GM18499 (cell line): Measurements from ENCODE around the gene GNB3.
A peak's percentile ranks its signal among the peaks of the same experiment; 100 is the strongest.

ENCODE experiments used
- ATAC-seq: cut with Tn5 transposase; IDR thresholded peaks from one replicate; pipeline ENCODE4 v1.9.1; 2021; ENCODE audit warnings: moderate number of reproducible peaks; ENCODE audit not compliant: insufficient read depth, unreplicated experiment

The GNB3 gene

DNA sequence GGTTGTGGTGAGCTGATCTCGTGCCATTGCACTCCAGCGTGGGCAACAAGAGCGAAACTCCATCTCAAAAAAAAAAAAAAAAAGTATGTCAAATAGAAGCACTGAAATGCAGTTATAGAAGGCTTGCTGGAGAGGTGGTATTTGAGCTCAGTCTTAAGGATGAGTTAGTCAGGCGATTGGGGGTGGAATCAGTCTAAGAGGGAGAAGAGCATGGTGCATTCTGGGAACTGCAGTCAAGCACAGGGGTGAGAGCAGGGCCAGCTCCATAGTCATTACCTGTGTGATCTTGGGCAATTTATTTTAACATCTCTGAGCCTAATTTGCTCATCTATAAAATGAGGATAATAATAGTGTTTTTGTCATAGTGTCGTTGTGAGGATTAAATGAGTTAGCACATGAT is 5.9 kb upstream of the GNB3 start:
- no peak for ATAC-seq

GRCh38 chr12:6836851-6837250 is 3.9 kb upstream of the GNB3 start:
- no peak for ATAC-seq

GRCh38 chr12:6837370-6838060 is 3.2 kb upstream of the GNB3 start:
- ATAC-seq, result no peak

GRCh38 chr12:6838854-6839253 is 1.9 kb upstream of the GNB3 start:
- ATAC-seq, result no peak

DNA sequence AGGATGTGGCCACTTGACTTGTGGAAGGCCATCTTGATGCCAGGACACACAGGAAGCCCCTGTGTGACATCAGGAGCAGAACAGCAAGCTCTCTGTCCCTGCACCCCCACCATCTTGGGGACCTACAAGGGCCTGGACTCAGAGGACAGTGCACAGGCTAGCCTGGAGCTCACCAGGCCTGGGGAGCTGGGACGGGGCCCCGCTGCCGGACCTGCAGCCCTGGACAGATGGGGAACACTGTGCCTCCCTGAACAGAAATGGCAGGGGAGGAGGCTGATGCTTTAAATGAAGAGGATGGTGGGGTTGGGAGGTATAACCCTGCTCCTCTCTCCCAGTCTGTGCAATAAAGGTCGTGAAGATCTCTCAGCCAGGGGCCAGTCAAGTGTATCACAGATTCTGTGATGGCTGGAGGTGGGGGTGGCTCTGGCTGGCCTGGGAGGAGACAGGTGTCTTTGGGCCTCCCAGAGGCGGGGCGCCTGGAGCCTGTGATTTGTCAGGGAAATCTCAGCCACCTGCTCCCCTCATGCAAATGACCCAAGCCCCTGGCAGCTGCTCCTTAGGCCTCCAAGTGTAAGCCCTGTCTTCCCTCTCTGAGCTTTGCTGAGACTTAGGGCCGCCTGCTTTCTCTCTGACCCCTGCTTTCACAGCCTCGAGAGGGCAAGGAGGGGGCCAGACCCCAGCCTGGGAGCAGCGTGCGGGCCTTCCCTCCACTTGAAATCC is 1.1 kb upstream of the GNB3 start:
- no peak for ATAC-seq

DNA sequence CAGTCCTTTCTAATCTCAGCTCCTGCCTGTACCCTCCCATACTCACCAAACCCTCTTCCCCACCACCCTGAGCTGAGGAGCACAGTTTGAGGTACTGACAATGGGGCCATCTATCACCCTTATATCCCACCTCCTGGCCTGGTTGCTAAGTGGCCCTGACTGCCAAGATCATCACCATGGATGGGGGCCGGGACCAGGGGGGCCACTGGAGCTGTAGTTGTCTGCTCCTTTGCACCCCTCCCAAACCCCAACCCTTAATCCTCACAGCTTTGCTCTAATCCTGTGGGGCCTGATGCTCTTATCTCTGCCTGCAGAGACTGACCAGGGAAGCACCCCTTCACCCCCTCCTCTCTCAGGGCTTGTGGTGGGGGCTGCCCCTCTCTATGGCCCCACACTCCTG is 395 bp upstream of the GNB3 start:
- ATAC-seq, result no peak

DNA sequence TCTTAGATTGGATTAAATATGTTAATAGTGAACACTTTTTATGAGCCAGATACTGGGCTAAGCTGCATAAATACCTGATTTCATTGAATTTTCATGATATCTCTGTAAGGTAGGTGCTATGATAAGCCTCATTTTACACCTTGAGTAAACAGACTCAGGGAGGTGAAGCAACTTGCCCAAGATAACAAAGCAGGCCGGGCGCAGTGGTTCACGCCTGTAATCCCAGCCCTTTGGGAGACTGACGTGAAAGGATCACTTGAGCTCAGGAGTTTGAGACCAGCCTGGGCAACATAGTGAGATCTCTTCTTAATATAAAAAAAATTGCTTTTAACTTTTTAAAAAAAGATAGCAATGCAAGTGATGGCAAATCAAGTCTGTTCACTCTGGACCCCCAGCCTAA is 1.4 kb downstream of the GNB3 start:
- ATAC-seq, result no peak

DNA sequence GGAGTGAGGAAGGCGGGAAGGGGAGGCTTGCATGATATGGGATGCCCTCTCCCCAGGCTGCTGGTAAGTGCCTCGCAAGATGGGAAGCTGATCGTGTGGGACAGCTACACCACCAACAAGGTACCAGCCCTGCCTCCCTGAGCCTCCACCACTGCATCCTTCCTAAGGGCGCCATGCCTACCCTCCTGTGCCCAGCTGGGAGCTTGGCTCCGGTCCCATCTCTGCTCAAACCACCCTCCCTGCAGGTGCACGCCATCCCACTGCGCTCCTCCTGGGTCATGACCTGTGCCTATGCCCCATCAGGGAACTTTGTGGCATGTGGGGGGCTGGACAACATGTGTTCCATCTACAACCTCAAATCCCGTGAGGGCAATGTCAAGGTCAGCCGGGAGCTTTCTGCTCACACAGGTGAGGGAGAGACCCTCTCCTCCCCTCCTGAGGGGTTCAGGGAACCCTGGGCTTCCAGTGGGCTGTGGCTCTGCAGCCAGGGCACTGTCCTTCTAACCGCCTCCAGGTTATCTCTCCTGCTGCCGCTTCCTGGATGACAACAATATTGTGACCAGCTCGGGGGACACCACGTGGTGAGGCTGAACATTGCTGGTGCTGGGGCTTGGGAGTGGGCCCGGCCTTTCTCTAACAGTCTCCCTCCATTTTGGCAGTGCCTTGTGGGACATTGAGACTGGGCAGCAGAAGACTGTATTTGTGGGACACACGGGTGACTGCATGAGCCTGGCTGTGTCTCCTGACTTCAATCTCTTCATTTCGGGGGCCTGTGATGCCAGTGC is 2.6 kb downstream of the GNB3 start:
- no peak for ATAC-seq

DNA sequence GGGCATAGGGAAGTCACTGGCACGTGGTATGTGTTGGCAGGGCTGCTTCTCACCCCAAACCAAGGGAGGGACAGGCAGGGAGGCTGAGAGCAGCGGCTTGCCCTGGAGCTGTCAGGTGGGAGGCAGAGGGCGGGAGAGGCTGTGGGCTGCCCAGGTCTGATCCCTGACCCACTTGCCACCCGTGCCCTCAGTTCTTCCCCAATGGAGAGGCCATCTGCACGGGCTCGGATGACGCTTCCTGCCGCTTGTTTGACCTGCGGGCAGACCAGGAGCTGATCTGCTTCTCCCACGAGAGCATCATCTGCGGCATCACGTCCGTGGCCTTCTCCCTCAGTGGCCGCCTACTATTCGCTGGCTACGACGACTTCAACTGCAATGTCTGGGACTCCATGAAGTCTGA is 4.7 kb downstream of the GNB3 start:
- ATAC-seq, result no peak

DNA sequence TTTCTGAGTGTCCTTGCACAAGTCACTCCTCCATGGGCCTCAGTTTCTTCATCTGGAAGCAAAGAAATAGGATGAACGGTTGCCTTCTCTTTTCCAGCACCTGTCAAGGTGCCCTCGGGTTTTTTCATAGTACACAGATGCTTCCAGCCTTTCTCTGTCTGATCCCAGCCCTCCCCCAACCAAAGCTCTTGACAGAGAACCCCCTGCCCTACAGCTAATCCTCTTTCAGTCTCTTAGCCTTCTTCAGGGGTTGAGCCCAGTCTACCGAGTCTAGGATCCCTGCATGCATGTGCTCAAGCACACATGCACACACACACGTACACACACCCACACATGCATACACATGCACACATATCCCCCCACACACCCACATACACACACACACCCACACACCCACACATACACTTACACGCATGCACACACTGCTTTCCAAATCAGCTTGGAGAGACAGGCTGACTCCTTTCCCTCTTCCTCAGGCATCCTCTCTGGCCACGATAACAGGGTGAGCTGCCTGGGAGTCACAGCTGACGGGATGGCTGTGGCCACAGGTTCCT is 5.7 kb downstream of the GNB3 start:
- ATAC-seq, result no peak

- no peak for ATAC-seq
Observed at GRCh38 chr12:6847676-6848075, 7.0 kb downstream of the GNB3 start.

- ATAC-seq, result no peak
Observed at GRCh38 chr12:6849427-6849826, 8.7 kb downstream of the GNB3 start.

- ATAC-seq, result no peak
Observed at GRCh38 chr12:6849976-6850560, 9.3 kb downstream of the GNB3 start.

- ATAC-seq, result no peak
Observed at GRCh38 chr12:6850796-6851152, 10.0 kb downstream of the GNB3 start.

GRCh38 chr12:6851153-6851920 is 10.6 kb downstream of the GNB3 start, which contains the start of gene CDCA3:
Gene CDCA3, minus strand, starts transcription at chr12:6851286. Its CDS starts 334 bp downstream, at chr12:6850952.
- ATAC-seq, result peak; percentile 50

GRCh38 chr12:6851921-6852650 is 11.4 kb downstream of the GNB3 start, which contains the start of gene USP5:
Gene USP5, plus strand, starts transcription at chr12:6852150. Its CDS starts 30 bp downstream, at chr12:6852180.
- peak; percentile 62 for ATAC-seq

DNA sequence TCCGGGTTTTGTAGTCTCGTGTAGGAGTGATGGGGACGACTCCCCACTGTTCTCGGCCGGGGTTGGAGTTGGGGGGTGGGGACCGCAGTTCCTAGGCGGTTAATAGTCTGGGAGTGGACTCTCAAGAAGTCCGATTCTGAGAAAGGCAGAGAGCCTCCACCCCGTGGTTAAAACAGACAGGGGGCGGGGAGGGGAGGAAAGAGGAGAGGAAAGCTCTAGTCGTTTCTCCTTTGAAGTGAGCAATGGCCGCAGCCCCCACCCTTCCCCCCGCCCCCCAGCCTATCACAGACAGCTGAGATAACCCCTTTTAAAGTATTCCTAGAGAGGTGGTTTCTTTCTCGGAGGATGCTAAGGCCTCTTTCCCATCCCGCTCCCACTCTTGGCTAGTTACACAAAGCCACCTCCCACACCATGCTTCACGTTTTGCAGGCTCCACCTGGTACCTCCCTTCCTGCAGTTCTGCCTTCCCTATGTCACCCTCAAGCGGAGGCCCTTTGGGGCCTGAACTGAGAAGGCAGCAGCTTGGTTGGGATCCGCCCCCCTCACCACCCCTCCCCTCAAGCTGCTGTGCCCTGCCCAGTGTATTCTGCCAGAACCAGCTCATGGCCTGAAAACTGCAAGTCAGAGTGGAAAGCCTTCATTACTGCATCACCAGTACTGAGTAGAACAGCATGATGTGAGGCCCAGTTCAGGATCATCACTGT is 12.1 kb downstream of the GNB3 start:
- ATAC-seq, result no peak

- no peak for ATAC-seq
Observed at GRCh38 chr12:6853626-6854025, 12.9 kb downstream of the GNB3 start.

DNA sequence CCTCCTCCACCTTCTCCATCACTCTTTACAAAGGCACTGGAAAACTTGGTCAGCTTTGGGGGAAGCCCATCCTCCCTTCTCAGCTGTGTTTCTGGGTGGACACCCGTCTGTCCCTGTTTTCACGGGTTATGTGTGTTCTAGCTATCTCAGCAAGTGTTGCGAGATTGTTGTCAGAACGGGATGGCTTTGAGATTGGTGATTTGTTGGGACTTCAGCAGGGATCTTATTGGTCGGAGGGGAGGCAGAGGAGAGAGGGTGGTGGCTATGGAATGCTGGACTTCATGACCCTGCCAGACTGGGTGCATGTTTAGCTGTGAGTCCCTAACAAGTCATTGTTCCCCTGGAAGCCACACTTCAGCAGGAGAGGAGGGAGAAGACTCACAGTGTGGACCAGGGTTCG is 13.3 kb downstream of the GNB3 start:
- no peak for ATAC-seq
